ENCODE measurements around the gene C1orf174. TPM values are rescaled to one million over a fixed set of nuclear protein-coding genes. Genes with fewer than 3 reads are reported as not detected.
A peak's percentile ranks its signal among the peaks of the same experiment; 100 is the strongest.

Gene C1orf174
- polyA plus RNA-seq, 1 donor from 2014 or later: 28.2 TPM

GRCh38 chr1:3899754-3900149, 320 bp downstream of the C1orf174 start:
- Histone ChIP-seq H3K36me3 (ENCODE audit: insufficient read depth, low read length) (no peaks in the 10 kb centered on the region), H3K27ac (ENCODE audit: low read length) (peak overlapping the region; percentile 93), H2AFZ (ENCODE audit: low read depth, low read length) (peak overlapping the region; percentile 75), H3K27me3 (ENCODE audit: insufficient read depth, low read depth, low read length) (no peaks in the 10 kb centered on the region), H4K20me1 (ENCODE audit: insufficient read depth) (no peaks in the 10 kb centered on the region), H3K9me2 (ENCODE audit: insufficient read depth, low read length) (no peaks in the 10 kb centered on the region), H3K4me3 (ENCODE audit: low read length) (peak overlapping the region; percentile 93), H3F3A (ENCODE audit: insufficient read depth, low read length, poor library complexity, severe bottlenecking) (no peaks in the 10 kb centered on the region), H3K79me2 (replicated peaks; ENCODE audit: insufficient read depth, low read length) (peaks cover 47% of the 10 kb centered on the region), H3K9ac (ENCODE audit: low read length) (peak overlapping the region; percentile 89), H3K4me2 (ENCODE audit: low read length) (peak overlapping the region; percentile 60), H3K9me3 (ENCODE audit: low read length) (no peaks in the 10 kb centered on the region)
- TF ChIP-seq SMC3 (conservative IDR thresholded peaks at IDR 0.05; ENCODE audit: poor library complexity) (no peak), CTCF (IDR thresholded peaks at IDR 0.05; ENCODE audit: poor library complexity, severe bottlenecking) (peak; percentile 27)

- Histone ChIP-seq H3K27me3 (ENCODE audit: insufficient read depth, low read depth, low read length) (no peaks in the 10 kb centered on the region), H4K20me1 (ENCODE audit: insufficient read depth) (no peaks in the 10 kb centered on the region), H3K4me3 (ENCODE audit: low read length) (peak overlapping the region; percentile 93), H3K9me2 (ENCODE audit: insufficient read depth, low read length) (no peaks in the 10 kb centered on the region), H3K9ac (ENCODE audit: low read length) (peak overlapping the region; percentile 89), H3F3A (ENCODE audit: insufficient read depth, low read length, poor library complexity, severe bottlenecking) (no peaks in the 10 kb centered on the region), H3K4me2 (ENCODE audit: low read length) (peak overlapping the region; percentile 60), H3K9me3 (ENCODE audit: low read length) (no peaks in the 10 kb centered on the region), H2AFZ (ENCODE audit: low read depth, low read length) (no peak overlapping the region), H3K79me2 (replicated peaks; ENCODE audit: insufficient read depth, low read length) (peaks cover 47% of the 10 kb centered on the region), H3K36me3 (ENCODE audit: insufficient read depth, low read length) (no peaks in the 10 kb centered on the region), H3K27ac (ENCODE audit: low read length) (peak overlapping the region; percentile 93)
- TF ChIP-seq RAD21 (conservative IDR thresholded peaks at IDR 0.05): no peak
- no peak for TF ChIP-seq POLR2AphosphoS5 (IDR thresholded peaks at IDR 0.05)
- no peak for TF ChIP-seq MXI1 (conservative IDR thresholded peaks at IDR 0.05; ENCODE audit: poor library complexity, severe bottlenecking)
- TF ChIP-seq REST (IDR thresholded peaks at IDR 0.05; ENCODE audit: borderline replicate concordance): no peak
- TF ChIP-seq EP300 (conservative IDR thresholded peaks at IDR 0.05; ENCODE audit: poor library complexity, severe bottlenecking): no peak
- TF ChIP-seq EZH2 (IDR thresholded peaks at IDR 0.05; ENCODE audit: borderline replicate concordance, insufficient read depth, low read length, poor library complexity, severe bottlenecking): no peak
- no peak for TF ChIP-seq SMC3 (conservative IDR thresholded peaks at IDR 0.05; ENCODE audit: poor library complexity)
- no peak for TF ChIP-seq TAF1 (IDR thresholded peaks at IDR 0.05; ENCODE audit: low read depth)
- no peak for TF ChIP-seq CTCF (IDR thresholded peaks at IDR 0.05; ENCODE audit: poor library complexity, severe bottlenecking)
These were observed 898 bp downstream of the C1orf174 start for GRCh38 chr1:3898994-3899753.

Measured in neural cell (in vitro differentiated cells).